RWPE2 (cell line): ENCODE data around the gene CHST14.
A peak's percentile ranks its signal among the peaks of the same experiment; 100 is the strongest.

ENCODE experiments used
- ATAC-seq: fragments of 200-7000 bp; cut with Tn5 transposase; 3 replicates; pipeline ENCODE4 v1.9.1; 2021; ENCODE audit warnings: low read depth
- DNase-seq: peaks from one replicate; pipeline ENCODE4 v3.0.0-alpha.2; 2020; ENCODE audit warnings: low spot score
- H3K27ac ChIP-seq: fragments of 450-650 bp; 2 replicates; pipeline ENCODE4 v1.5.1; 2017; ENCODE audit warnings: mild to moderate bottlenecking; ENCODE audit not compliant: poor library complexity, severe bottlenecking
- H3K27me3 ChIP-seq: fragments of 250-450 bp; sonication (Bioruptor Pico); 2 replicates; pipeline ENCODE4 v1.5.1; 2021; ENCODE audit warnings: mild to moderate bottlenecking, moderate library complexity; ENCODE audit not compliant: insufficient read depth, poor library complexity, severe bottlenecking
- H3K36me3 ChIP-seq: fragments of 250-450 bp; sonication (Bioruptor Pico); 2 replicates; pipeline ENCODE4 v1.5.1; 2020; ENCODE audit warnings: low read depth, mild to moderate bottlenecking, moderate library complexity
- H3K4me1 ChIP-seq: fragments of 250-450 bp; sonication (Bioruptor Pico); 2 replicates; pipeline ENCODE4 v1.5.1; 2021; ENCODE audit warnings: mild to moderate bottlenecking, moderate library complexity; ENCODE audit not compliant: insufficient read depth, poor library complexity, severe bottlenecking
- H3K4me3 ChIP-seq: fragments of 250-450 bp; sonication (Bioruptor Pico); 2 replicates; pipeline ENCODE4 v1.5.1; 2021; ENCODE audit warnings: mild to moderate bottlenecking, moderate library complexity; ENCODE audit not compliant: severe bottlenecking
- H3K9me3 ChIP-seq: fragments of 250-450 bp; sonication (Bioruptor Pico); 2 replicates; pipeline ENCODE4 v1.5.1; 2021; ENCODE audit warnings: mild to moderate bottlenecking, moderate library complexity; ENCODE audit not compliant: severe bottlenecking
- CTCF ChIP-seq: fragments of 450-650 bp; IDR thresholded peaks from one replicate; pipeline ENCODE4 v1.5.1; 2017; ENCODE audit warnings: mild to moderate bottlenecking, moderate library complexity; ENCODE audit not compliant: poor library complexity, severe bottlenecking

The CHST14 gene

GRCh38 chr15:40463279-40463678 is 7.5 kb upstream of the CHST14 start:
- Histone ChIP-seq H3K27ac (no peak overlapping the region), H3K36me3 (peaks cover 18% of the 10 kb centered on the region)

GRCh38 chr15:40463886-40464545 is 6.8 kb upstream of the CHST14 start:
- no peaks in the 10 kb centered on the region for H3K9me3 ChIP-seq
- DNase-seq (no peak), ATAC-seq (0 out of 3 replicates have a peak, but pooled peaks have one; percentile 8)
- H3K36me3 ChIP-seq = peaks cover 18% of the 10 kb centered on the region
- no peaks in the 10 kb centered on the region for H3K27me3 ChIP-seq
- no peak overlapping the region for H3K4me3 ChIP-seq
- no peak for TF ChIP-seq CTCF
- no peaks in the 10 kb centered on the region for H3K4me1 ChIP-seq
- no peak overlapping the region for H3K27ac ChIP-seq

More at GRCh38 chr15:40463279-40463678, 7.5 kb upstream of the CHST14 start:
- H3K27me3 ChIP-seq = no peaks in the 10 kb centered on the region
- no peaks in the 10 kb centered on the region for H3K4me1 ChIP-seq
- TF ChIP-seq CTCF = no peak
- DNase-seq = no peak
- ATAC-seq = no peak
- H3K4me3 ChIP-seq = no peak overlapping the region
- no peaks in the 10 kb centered on the region for H3K9me3 ChIP-seq

- ATAC-seq = no peak
- no peaks in the 10 kb centered on the region for H3K9me3 ChIP-seq
- TF ChIP-seq CTCF = no peak
- H3K4me3 ChIP-seq = no peak overlapping the region
- peaks cover 18% of the 10 kb centered on the region for H3K36me3 ChIP-seq
- H3K27ac ChIP-seq = no peak overlapping the region
- H3K4me1 ChIP-seq = no peaks in the 10 kb centered on the region
- no peaks in the 10 kb centered on the region for H3K27me3 ChIP-seq
- DNase-seq = no peak
These were observed 6.1 kb upstream of the CHST14 start for GRCh38 chr15:40464595-40465185.

GRCh38 chr15:40465939-40466338 is 4.8 kb upstream of the CHST14 start:
- Histone ChIP-seq H3K4me3 (no peak overlapping the region), H3K27me3 (no peaks in the 10 kb centered on the region), H3K4me1 (no peaks in the 10 kb centered on the region), H3K27ac (no peak overlapping the region), H3K9me3 (no peaks in the 10 kb centered on the region), H3K36me3 (peaks cover 18% of the 10 kb centered on the region)
- TF ChIP-seq CTCF = no peak
- ATAC-seq (no peak), DNase-seq (no peak)
